IPS-18c (cell line): Measurements from ENCODE around the gene KLHL22.
"Not testable (repeated sequence)": the region's sequence is repeated elsewhere in the genome, so short reads cannot be mapped to it uniquely, and the experiment has no call there.

Experiments
- H3K4me3 ChIP-seq: 2 replicates; pipeline ENCODE4 v1.7.0; 2013; ENCODE audit warnings: low read depth, mild to moderate bottlenecking, low read length, moderate library complexity; ENCODE audit not compliant: insufficient read depth
- H3K9me3 ChIP-seq: one replicate; pipeline ENCODE4 v1.6.1; 2013; ENCODE audit warnings: mild to moderate bottlenecking, low read length, moderate library complexity; ENCODE audit not compliant: control insufficient read depth, insufficient read depth

Gene KLHL22

DNA sequence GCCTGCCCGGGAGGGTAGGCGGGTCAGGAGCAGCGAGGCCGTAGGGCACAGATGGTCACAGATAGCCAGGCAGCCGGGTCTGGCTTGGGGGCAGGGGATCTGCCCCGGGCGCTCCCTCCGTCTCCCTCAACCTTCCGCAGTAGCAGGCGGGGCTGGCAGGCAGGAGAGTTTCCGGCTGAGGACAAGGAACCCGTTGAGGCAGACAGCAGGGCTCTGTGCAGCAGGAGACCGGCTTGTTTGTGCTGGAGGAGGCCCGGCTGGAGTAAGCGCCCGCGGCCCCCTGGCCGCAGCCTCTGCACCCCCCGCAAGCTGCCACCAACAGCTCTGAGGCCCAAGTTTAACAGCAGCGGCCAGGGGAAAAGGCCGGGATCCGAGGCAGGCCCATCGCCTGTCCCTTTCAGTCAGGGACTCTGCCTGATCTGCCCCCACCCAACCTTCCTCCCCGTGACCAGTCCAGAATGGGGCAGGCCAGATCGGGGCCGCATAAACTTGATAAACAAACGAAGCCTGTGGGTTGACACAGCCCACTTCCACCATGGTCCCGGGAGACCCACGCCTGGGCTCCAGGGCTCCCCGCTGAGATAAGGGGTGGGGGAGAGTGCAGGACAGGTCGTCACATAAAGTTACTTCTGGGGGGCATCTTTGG is 71.6 kb downstream of the KLHL22 start:
- Histone ChIP-seq H3K9me3 (peaks cover 2% of the 10 kb centered on the region), H3K4me3 (no peak overlapping the region)

DNA sequence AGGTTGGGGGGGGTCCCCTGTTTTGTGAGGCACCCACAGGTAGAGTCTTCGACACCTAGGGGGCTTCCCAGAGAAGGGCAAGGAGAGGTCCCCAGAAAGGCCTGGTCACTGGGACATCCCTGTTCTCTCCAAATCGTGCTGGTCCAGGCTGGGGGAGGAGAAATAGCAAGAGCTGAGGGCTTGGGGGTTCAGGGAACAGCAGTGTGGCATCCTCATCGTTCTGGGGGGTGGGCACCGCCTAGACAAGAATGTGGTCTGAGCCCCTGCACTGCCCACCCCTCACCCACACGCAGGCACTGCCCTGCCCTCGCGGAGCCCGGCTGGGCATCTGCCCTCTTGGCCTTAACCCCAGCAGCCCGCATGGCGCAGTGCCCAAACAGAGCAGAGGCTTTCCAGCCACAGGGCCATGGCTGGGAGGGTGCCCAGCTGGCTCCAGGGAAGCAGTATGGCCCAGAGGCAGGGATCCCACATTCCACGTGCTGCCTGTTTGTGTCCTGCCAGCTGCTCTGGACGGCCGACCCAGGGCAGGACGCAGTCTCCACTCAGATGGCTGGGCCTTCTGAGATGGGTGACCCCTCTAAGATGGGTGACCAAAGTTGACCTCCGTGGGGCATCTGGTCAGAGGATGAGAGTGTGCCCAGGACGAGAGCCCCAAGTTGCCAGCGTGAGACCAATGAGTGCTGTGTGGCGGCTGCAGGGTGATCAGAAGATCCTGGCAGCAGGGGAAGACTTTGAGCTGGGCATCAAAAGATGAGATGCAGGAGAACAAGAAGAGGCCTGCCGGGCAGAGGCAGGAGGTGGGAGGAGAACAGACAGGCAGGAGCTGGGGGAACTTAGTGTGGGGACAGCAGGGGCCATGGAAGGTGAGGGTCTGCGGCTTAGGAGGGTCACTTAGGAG is 72.3 kb downstream of the KLHL22 start:
- Histone ChIP-seq H3K9me3 (peaks cover 2% of the 10 kb centered on the region), H3K4me3 (no peak overlapping the region)

GRCh38 chr22:20422271-20423007 is 73.2 kb downstream of the KLHL22 start:
- H3K9me3 ChIP-seq, result peaks cover 2% of the 10 kb centered on the region
- H3K4me3 ChIP-seq, result no peak overlapping the region

DNA sequence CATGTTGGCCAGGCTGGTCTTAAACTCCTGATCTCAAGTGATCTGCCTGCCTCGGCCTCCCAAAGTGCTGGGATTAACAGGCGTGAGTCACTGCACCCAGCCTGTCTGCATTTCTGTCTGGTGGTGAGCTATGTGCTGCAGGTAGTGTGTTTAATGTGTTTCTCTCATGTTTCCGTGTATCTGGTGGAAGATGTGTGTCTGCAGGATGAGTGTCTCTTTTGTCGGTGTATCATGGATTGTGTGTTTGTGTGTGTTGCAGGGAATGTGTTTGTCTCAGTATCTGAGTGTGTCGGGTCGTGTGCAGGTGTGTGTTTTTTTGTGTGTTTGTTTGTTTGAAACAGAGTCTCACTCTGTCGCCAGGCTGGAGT is 74.1 kb downstream of the KLHL22 start:
- Histone ChIP-seq H3K9me3 (peaks cover 2% of the 10 kb centered on the region), H3K4me3 (no peak overlapping the region)

DNA sequence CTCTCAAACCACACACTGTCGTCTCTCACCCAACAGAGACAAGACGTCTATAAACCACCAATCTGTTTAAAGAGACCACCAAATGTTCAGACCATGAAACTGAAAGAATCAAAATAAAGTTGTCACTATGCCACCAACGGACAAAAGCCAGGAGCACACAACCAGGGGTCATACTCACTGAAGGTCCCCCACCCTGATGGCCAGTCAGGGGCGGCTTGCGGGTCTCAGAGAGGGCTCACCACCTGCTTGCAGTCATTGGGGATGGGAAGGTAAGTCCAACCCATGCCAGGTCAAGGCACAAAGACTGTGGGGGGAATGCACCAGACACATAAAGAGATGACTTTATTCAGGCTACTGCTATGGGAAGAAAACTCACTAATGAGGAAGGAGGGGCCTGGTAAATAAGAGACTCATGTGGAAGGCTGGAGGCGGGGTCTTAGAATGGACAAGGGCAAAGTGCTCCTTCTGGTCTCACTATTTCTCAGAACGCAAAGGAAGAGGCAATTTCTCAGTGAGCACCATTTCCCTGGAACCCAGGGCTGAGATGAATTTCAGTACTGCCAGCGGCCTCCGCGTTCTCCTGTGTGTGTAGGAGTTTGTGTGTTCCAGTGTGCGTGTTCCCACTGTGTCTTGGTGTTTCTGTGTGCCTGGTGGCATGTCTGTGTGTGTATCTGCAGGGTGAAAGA is 75.3 kb downstream of the KLHL22 start:
- no peak overlapping the region for H3K4me3 ChIP-seq
- H3K9me3 ChIP-seq, result no peaks in the 10 kb centered on the region

GRCh38 chr22:20419664-20419951 is 76.0 kb downstream of the KLHL22 start:
- Histone ChIP-seq H3K9me3 (no peaks in the 10 kb centered on the region), H3K4me3 (no peak overlapping the region)

DNA sequence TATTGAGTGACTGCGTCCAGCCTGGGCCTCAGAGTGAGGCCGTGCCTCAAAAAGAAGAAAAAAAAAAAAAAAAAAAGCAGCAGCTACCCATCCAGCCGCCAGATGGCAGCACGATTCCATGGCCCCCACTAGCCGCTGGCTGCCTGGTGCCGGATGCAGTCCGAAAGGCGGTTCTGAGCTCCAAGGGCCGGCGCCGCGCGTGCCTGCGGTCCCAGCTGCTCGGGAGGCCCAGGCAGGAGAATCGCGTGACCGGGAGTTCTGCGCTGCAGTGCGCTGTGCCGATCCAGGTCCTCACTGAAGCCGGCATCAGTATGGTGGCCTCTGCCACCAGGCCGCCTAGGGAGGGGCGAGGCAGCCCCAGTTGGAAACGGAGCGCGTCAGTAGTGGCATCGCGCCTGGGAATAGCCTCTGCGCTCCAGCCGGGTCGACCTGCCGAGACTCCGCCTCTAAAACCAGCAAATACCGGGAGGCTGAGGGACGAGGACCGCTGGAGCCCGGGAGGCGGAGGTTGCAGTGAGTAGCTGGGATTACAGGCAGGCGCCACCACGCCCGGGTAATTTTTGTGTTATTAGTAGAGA is 77.3 kb downstream of the KLHL22 start:
- peak overlapping the region; percentile 60 for H3K4me3 ChIP-seq
- no peaks in the 10 kb centered on the region for H3K9me3 ChIP-seq

DNA sequence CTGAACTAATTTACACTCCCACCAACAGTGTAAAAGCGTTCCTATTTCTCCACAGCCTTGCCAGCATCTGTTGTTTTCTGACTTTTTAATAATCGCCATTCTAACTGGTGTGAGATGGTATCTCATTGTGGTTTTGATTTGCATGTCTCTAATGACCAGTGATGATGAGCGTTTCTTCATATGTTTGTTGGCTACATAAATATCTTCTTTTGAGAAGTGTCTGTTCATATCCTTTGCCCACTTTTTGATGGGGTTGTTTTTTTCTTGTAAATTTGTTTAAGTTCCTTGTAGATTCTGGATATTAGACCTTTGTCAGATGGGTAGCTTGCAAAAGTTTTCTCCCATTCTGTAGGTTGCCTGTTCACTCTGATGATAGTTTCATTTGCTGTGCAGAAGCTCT is 79.9 kb downstream of the KLHL22 start:
- H3K4me3 ChIP-seq, H3K9me3 ChIP-seq: not testable (repeated sequence)

DNA sequence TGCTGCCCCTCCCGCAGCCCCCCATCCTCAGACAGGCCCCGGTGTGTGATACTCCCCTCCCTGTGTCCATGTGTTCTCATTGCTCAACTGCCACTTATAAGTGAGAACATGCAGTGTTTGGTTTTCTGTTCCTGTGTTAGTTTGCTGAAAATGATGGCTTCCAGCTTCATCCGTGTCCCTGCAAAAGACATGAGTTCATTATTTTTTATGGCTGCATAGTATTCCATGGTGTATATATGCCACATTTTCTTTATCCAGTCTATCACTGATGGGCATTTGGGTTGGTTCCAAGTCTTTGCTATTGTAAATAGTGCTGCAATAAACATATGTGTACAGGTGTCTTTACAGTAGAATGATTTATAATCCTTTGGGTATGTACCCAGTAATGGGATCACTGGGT is 80.4 kb downstream of the KLHL22 start:
- not testable (repeated sequence) for H3K9me3 ChIP-seq, H3K4me3 ChIP-seq

- H3K9me3 ChIP-seq, result no peaks in the 10 kb centered on the region
- H3K4me3 ChIP-seq, result no peak overlapping the region
Measured at GRCh38 chr22:20414450-20414849, 81.1 kb downstream of the KLHL22 start.

- H3K9me3 ChIP-seq, result no peaks in the 10 kb centered on the region
- H3K4me3 ChIP-seq, result no peak overlapping the region
Measured at GRCh38 chr22:20414059-20414440, 81.5 kb downstream of the KLHL22 start.

DNA sequence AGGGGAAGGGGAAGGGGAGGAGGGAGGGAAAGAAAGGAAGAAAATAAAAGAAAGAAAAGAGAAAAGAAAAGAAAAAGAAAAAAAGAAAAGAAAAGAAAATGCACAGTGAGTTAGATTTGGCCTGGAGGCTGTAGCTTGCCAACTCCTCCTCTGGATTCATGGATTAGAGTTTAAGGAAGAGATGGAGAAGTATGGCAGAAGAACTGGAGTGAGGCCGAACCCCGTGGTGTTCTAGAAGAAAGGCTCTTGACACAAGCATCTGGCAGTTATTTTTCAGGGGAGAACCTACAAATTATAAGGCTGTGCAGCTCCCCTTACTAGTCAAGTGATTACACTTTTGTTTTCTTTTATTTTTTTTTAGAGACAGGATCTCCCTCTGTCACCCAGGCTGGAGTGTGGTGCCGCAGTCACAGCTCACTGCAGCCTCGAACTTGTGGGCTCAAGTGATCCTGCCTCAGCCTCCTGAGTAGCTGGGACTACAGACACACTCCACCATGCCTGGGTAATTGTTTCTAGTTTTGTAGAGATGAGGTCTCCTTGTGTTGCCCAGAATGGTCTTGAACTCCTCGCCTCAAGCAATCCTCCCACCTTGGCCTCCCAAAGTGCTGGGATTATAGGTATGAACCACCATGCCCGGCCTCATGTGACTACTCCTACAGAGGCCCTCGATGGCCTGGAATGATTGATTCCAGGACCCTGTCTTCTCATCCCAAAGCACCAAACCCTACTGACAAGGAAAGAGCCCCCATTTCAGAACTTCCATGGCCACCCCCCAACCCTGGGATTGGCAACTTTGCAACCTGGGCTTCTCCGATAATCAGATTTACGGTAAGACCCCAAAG is 82.2 kb downstream of the KLHL22 start:
- H3K4me3 ChIP-seq, result no peak overlapping the region
- H3K9me3 ChIP-seq, result no peaks in the 10 kb centered on the region

- Histone ChIP-seq H3K4me3 (no peak overlapping the region), H3K9me3 (no peaks in the 10 kb centered on the region)
Measured at GRCh38 chr22:20412474-20413216, 83.0 kb downstream of the KLHL22 start.

- not testable (repeated sequence) for H3K4me3 ChIP-seq, H3K9me3 ChIP-seq
Measured at GRCh38 chr22:20409385-20409784, 86.2 kb downstream of the KLHL22 start.

- H3K9me3 ChIP-seq, result no peaks in the 10 kb centered on the region
Measured at GRCh38 chr22:20408891-20409290, 86.7 kb downstream of the KLHL22 start.

DNA sequence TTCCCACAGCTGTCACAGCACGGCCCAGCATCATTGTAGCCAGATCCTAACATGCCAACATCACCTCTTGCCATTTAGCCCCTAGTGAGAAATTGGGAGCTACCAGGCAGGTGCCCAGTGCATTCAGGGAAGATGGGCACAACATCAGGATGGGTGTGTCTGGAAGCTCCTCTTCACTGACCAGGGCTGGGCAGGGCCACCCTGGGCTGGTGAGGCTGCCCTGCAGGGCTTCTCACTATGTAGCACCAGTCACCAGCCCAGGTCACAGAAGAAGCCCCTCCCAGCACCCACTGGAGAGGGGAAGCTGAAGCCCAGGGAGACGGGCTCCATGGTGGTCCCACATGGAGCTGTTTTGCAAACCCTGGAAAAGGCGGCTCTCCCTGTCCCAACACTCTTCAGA is 87.8 kb downstream of the KLHL22 start:
- H3K4me3 ChIP-seq, result no peak overlapping the region
- no peaks in the 10 kb centered on the region for H3K9me3 ChIP-seq

More at GRCh38 chr22:20408891-20409290, 86.7 kb downstream of the KLHL22 start:
- no peak overlapping the region for H3K4me3 ChIP-seq
